Measurements from ENCODE around the gene EHMT2.

The EHMT2 gene

GRCh38 chr6:31851485-31851832, 46.0 kb downstream of the EHMT2 start:
- WGBS (ENCODE audit: extremely low coverage, insufficient coverage, insufficient read length), result no CpG with 5 or more reads among the region's 2 CpGs
- Histone ChIP-seq H3K4ac (ENCODE audit: low read depth, low read length) (no peak overlapping the region), H4K12ac (ENCODE audit: low read depth, low read length) (no peak overlapping the region), H3K79me1 (ENCODE audit: low read length) (no peaks in the 10 kb centered on the region), H3K18ac (ENCODE audit: low read length) (no peak overlapping the region), H3K14ac (ENCODE audit: low read length) (no peak overlapping the region), H3K27ac (ENCODE audit: low read depth, low read length) (no peak overlapping the region), H3K79me2 (ENCODE audit: control insufficient read depth, insufficient read depth, low read length, poor library complexity) (no peaks in the 10 kb centered on the region), H3K4me2 (ENCODE audit: low read length) (no peak overlapping the region), H2BK12ac (ENCODE audit: low read length) (no peak overlapping the region), H3K27me3 (ENCODE audit: insufficient read depth, low read length) (no peaks in the 10 kb centered on the region), H4K91ac (ENCODE audit: low read depth, low read length) (no peak overlapping the region), H3K4me3 (ENCODE audit: low read depth, low read length) (no peak overlapping the region), H2AK5ac (ENCODE audit: low read length) (no peak overlapping the region), H3K9me3 (ENCODE audit: insufficient read depth, low read depth, low read length) (no peaks in the 10 kb centered on the region), H3K23ac (ENCODE audit: low read length) (no peak overlapping the region), H3K9ac (ENCODE audit: low read length) (no peak overlapping the region), H2BK5ac (ENCODE audit: low read depth, low read length, poor library complexity) (no peak overlapping the region), H3K4me1 (ENCODE audit: control insufficient read depth in 1 of 2, insufficient read depth in 2 of 2, low read length in 2 of 2) (peaks cover 0 to 4% of the 10 kb centered on the region in 2 experiments), H2BK120ac (ENCODE audit: insufficient read depth, low read length, poor library complexity) (no peak overlapping the region), H4K8ac (ENCODE audit: low read depth, low read length) (no peak overlapping the region), H2AFZ (ENCODE audit: insufficient read depth, low read length, poor library complexity) (no peak overlapping the region), H3K36me3 (ENCODE audit: control insufficient read depth in 1 of 2, insufficient read depth in 2 of 2, low read length in 2 of 2) (peaks cover 0 to 3% of the 10 kb centered on the region in 2 experiments)
- no peak for DNase-seq

- H3K9me3 ChIP-seq (ENCODE audit: insufficient read depth, low read depth, low read length), result no peaks in the 10 kb centered on the region
- no peak overlapping the region for H3K4me2 ChIP-seq (ENCODE audit: low read length)
Observed at GRCh38 chr6:31850765-31851484, 46.6 kb downstream of the EHMT2 start.

GRCh38 chr6:31847276-31847978, 50.1 kb downstream of the EHMT2 start:
- no peak overlapping the region for H2BK5ac ChIP-seq (ENCODE audit: low read depth, low read length, poor library complexity)
- no peak overlapping the region for H3K9ac ChIP-seq (ENCODE audit: low read length)
- no peak overlapping the region for H4K8ac ChIP-seq (ENCODE audit: low read depth, low read length)
- no peaks in the 10 kb centered on the region for H3K27me3 ChIP-seq (ENCODE audit: insufficient read depth, low read length)
- no peak overlapping the region for H3K14ac ChIP-seq (ENCODE audit: low read length)
- H2BK12ac ChIP-seq (ENCODE audit: low read length), result no peak overlapping the region
- no peak overlapping the region for H3K4ac ChIP-seq (ENCODE audit: low read depth, low read length)
- no peak overlapping the region for H3K4me2 ChIP-seq (ENCODE audit: low read length)
- no CpG with 5 or more reads among the region's 2 CpGs for WGBS (ENCODE audit: extremely low coverage, insufficient coverage, insufficient read length)
- no peak overlapping the region for H3K18ac ChIP-seq (ENCODE audit: low read length)
- no peak overlapping the region for H2AFZ ChIP-seq (ENCODE audit: insufficient read depth, low read length, poor library complexity)
- no peak overlapping the region for H4K12ac ChIP-seq (ENCODE audit: low read depth, low read length)
- peaks cover 0 to 4% of the 10 kb centered on the region in 2 experiments for H3K4me1 ChIP-seq (ENCODE audit: control insufficient read depth in 1 of 2, insufficient read depth in 2 of 2, low read length in 2 of 2)
- H3K23ac ChIP-seq (ENCODE audit: low read length), result no peak overlapping the region
- H3K36me3 ChIP-seq (ENCODE audit: control insufficient read depth in 1 of 2, insufficient read depth in 2 of 2, low read length in 2 of 2), result peaks cover 4 to 6% of the 10 kb centered on the region in 2 experiments
- H2BK120ac ChIP-seq (ENCODE audit: insufficient read depth, low read length, poor library complexity), result no peak overlapping the region
- no peaks in the 10 kb centered on the region for H3K79me2 ChIP-seq (ENCODE audit: control insufficient read depth, insufficient read depth, low read length, poor library complexity)
- no peaks in the 10 kb centered on the region for H3K79me1 ChIP-seq (ENCODE audit: low read length)
- no peak overlapping the region for H2AK5ac ChIP-seq (ENCODE audit: low read length)
- no peaks in the 10 kb centered on the region for H3K9me3 ChIP-seq (ENCODE audit: insufficient read depth, low read depth, low read length)
- H4K91ac ChIP-seq (ENCODE audit: low read depth, low read length), result no peak overlapping the region
- H3K27ac ChIP-seq (ENCODE audit: low read depth, low read length), result no peak overlapping the region
- no peak for DNase-seq
- no peak overlapping the region for H3K4me3 ChIP-seq (ENCODE audit: low read depth, low read length)

More at GRCh38 chr6:31850765-31851484, 46.6 kb downstream of the EHMT2 start:
- Histone ChIP-seq H3K4me1 (ENCODE audit: control insufficient read depth in 1 of 2, insufficient read depth in 2 of 2, low read length in 2 of 2) (peaks cover 0 to 4% of the 10 kb centered on the region in 2 experiments), H3K23ac (ENCODE audit: low read length) (no peak overlapping the region), H4K12ac (ENCODE audit: low read depth, low read length) (no peak overlapping the region), H3K79me1 (ENCODE audit: low read length) (no peaks in the 10 kb centered on the region), H2AFZ (ENCODE audit: insufficient read depth, low read length, poor library complexity) (no peak overlapping the region), H3K14ac (ENCODE audit: low read length) (no peak overlapping the region), H3K36me3 (ENCODE audit: control insufficient read depth in 1 of 2, insufficient read depth in 2 of 2, low read length in 2 of 2) (peaks cover 0 to 5% of the 10 kb centered on the region in 2 experiments), H3K79me2 (ENCODE audit: control insufficient read depth, insufficient read depth, low read length, poor library complexity) (no peaks in the 10 kb centered on the region), H3K9ac (ENCODE audit: low read length) (no peak overlapping the region), H4K8ac (ENCODE audit: low read depth, low read length) (no peak overlapping the region), H3K4ac (ENCODE audit: low read depth, low read length) (no peak overlapping the region), H3K27ac (ENCODE audit: low read depth, low read length) (no peak overlapping the region), H4K91ac (ENCODE audit: low read depth, low read length) (no peak overlapping the region), H2BK120ac (ENCODE audit: insufficient read depth, low read length, poor library complexity) (no peak overlapping the region), H3K18ac (ENCODE audit: low read length) (no peak overlapping the region), H3K4me3 (ENCODE audit: low read depth, low read length) (no peak overlapping the region), H2AK5ac (ENCODE audit: low read length) (no peak overlapping the region), H3K27me3 (ENCODE audit: insufficient read depth, low read length) (no peaks in the 10 kb centered on the region), H2BK5ac (ENCODE audit: low read depth, low read length, poor library complexity) (no peak overlapping the region), H2BK12ac (ENCODE audit: low read length) (no peak overlapping the region)
- no CpG with 5 or more reads among the region's 2 CpGs for WGBS (ENCODE audit: extremely low coverage, insufficient coverage, insufficient read length)
- no peak for DNase-seq

DNA sequence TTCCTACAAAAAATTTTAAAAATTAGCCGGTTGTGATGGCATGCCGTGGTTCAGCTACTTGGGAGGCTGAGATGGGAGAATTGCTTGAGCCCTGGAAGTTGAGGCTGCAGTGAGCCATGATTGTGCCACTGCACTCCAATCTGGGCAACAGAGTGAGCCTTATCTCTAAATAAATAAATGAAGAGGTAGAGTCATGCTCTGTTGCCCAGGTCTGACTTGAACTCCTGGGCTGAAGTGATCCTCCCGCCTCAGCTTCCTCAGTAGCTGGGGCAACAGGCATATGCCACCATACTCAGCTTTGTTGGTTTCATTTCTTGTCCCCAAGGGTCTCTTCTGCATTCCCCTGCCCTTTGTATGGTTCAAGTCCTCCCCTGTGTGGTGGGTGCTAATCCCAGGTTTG, 53.0 kb downstream of the EHMT2 start:
- H2AK5ac ChIP-seq (ENCODE audit: low read length), result no peak overlapping the region
- DNase-seq, result no peak
- WGBS (ENCODE audit: extremely low coverage, insufficient coverage, insufficient read length), result no CpG with 5 or more reads among the region's 3 CpGs
- no peak overlapping the region for H3K23ac ChIP-seq (ENCODE audit: low read length)
- H4K8ac ChIP-seq (ENCODE audit: low read depth, low read length), result no peak overlapping the region
- H2BK5ac ChIP-seq (ENCODE audit: low read depth, low read length, poor library complexity), result no peak overlapping the region
- no peak overlapping the region for H3K27ac ChIP-seq (ENCODE audit: low read depth, low read length)
- no peak overlapping the region for H2AFZ ChIP-seq (ENCODE audit: insufficient read depth, low read length, poor library complexity)
- no peaks in the 10 kb centered on the region for H3K9me3 ChIP-seq (ENCODE audit: insufficient read depth, low read depth, low read length)
- H4K12ac ChIP-seq (ENCODE audit: low read depth, low read length), result no peak overlapping the region
- H3K79me1 ChIP-seq (ENCODE audit: low read length), result no peaks in the 10 kb centered on the region
- no peak overlapping the region for H3K9ac ChIP-seq (ENCODE audit: low read length)
- H3K36me3 ChIP-seq (ENCODE audit: control insufficient read depth in 1 of 2, insufficient read depth in 2 of 2, low read length in 2 of 2), result peaks cover 19 to 21% of the 10 kb centered on the region in 2 experiments
- no peak overlapping the region for H3K4ac ChIP-seq (ENCODE audit: low read depth, low read length)
- H3K4me1 ChIP-seq (ENCODE audit: control insufficient read depth in 1 of 2, insufficient read depth in 2 of 2, low read length in 2 of 2), result peaks cover 0 to 2% of the 10 kb centered on the region in 2 experiments
- no peak overlapping the region for H3K4me3 ChIP-seq (ENCODE audit: low read depth, low read length)
- no peak overlapping the region for H3K18ac ChIP-seq (ENCODE audit: low read length)
- H2BK120ac ChIP-seq (ENCODE audit: insufficient read depth, low read length, poor library complexity), result no peak overlapping the region
- no peak overlapping the region for H3K14ac ChIP-seq (ENCODE audit: low read length)
- no peak overlapping the region for H4K91ac ChIP-seq (ENCODE audit: low read depth, low read length)
- H3K79me2 ChIP-seq (ENCODE audit: control insufficient read depth, insufficient read depth, low read length, poor library complexity), result no peaks in the 10 kb centered on the region
- H2BK12ac ChIP-seq (ENCODE audit: low read length), result no peak overlapping the region
- no peak overlapping the region for H3K4me2 ChIP-seq (ENCODE audit: low read length)
- no peaks in the 10 kb centered on the region for H3K27me3 ChIP-seq (ENCODE audit: insufficient read depth, low read length)

All from trophoblast cell (in vitro differentiated cells and primary cell).